BLaER1 (cell line): ENCODE measurements around the gene ATP11B.
A peak's percentile ranks its signal among the peaks of the same experiment; 100 is the strongest.
"Not testable (repeated sequence)": the region's sequence is repeated elsewhere in the genome, so short reads cannot be mapped to it uniquely, and the experiment has no call there.

Source experiments
- H3K27ac ChIP-seq: shearing (Covaris generic); formaldehyde crosslinking; 2 replicates; pipeline ENCODE4 v1.8.1; 2022
- H3K27me3 ChIP-seq: shearing (Covaris generic); formaldehyde crosslinking; 2 replicates; pipeline ENCODE4 v1.8.1; 2022
- H3K36me3 ChIP-seq: shearing (Covaris generic); formaldehyde crosslinking; 2 replicates; pipeline ENCODE4 v1.8.1; 2022
- H3K4me1 ChIP-seq: shearing (Covaris generic); formaldehyde crosslinking; 2 replicates; pipeline ENCODE4 v1.8.1; 2022
- H3K4me2 ChIP-seq: shearing (Covaris generic); formaldehyde crosslinking; 2 replicates; pipeline ENCODE4 v1.8.1; 2022
- H3K4me3 ChIP-seq: shearing (Covaris generic); formaldehyde crosslinking; 2 replicates; pipeline ENCODE4 v1.8.1; 2022
- H3K9ac ChIP-seq: shearing (Covaris generic); formaldehyde crosslinking; 2 replicates; pipeline ENCODE4 v1.8.1; 2022
- H3K9me3 ChIP-seq: shearing (Covaris generic); formaldehyde crosslinking; 2 replicates; pipeline ENCODE4 v1.8.1; 2022
- H4K20me1 ChIP-seq: shearing (Covaris generic); formaldehyde crosslinking; 2 replicates; pipeline ENCODE4 v1.8.1; 2022
- Cebpa-rat ChIP-seq: shearing (Covaris generic); IDR thresholded peaks from 2 replicates; pipeline ENCODE4 v1.8.1; 2022

Gene ATP11B

DNA sequence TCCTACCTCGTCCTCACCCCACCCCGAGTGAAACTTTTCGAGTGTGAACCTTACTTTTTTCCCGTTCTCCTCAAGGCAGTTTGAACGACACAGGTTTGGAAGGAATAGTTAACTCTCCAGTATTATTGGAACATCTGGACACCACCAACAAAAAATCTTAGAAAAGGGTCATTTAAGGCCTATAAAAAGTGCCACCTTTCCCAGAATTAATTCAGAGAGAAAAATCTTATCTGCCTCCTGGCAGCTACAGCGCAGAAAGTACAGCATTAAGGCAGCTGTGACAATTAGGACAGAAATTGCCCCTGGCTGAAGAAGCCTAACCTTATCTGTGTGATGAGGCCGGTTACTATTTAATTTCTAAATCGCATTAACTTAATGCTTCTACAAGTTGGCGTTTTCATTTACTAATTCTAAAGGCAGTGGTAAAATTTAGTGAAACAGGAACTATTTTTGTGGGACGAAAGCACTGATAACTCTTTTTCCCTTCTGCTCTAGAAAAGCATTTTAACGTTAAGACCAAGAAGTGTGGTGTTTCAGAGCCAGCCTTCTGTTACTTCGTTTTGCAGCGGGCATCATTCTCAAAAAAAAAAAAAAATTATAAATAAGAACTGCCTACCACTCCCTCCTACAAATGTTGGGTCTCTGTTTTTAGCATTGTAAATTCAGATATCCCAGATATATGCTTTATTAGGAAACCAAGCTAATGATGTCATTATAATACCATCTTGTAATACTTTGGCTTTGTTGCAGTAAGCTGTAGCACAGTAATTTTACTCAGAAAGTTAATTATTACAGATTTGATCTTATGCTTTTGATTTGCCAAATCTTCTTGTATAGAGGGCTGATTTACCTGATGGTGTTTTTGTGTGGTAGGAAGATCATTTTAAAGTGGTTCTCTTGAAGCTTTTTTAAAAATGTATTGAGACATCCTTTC lies 1.4 kb downstream of the ATP11B start:
- no peak for TF ChIP-seq Cebpa-rat
- peak overlapping the region; percentile 93 for H3K9ac ChIP-seq
- H3K27me3 ChIP-seq: no peaks in the 10 kb centered on the region
- H3K9me3 ChIP-seq: no peaks in the 10 kb centered on the region
- H4K20me1 ChIP-seq: peaks cover 56% of the 10 kb centered on the region
- H3K36me3 ChIP-seq: no peaks in the 10 kb centered on the region
- peak overlapping the region; percentile 88 for H3K4me3 ChIP-seq
- H3K4me1 ChIP-seq: peaks cover 30% of the 10 kb centered on the region
- H3K4me2 ChIP-seq: peak overlapping the region; percentile 88
- peak overlapping the region; percentile 92 for H3K27ac ChIP-seq

- Histone ChIP-seq H3K27ac (no peak overlapping the region), H3K4me1 (peaks cover 24% of the 10 kb centered on the region), H3K4me3 (peak overlapping the region; percentile 88), H3K9me3 (no peaks in the 10 kb centered on the region), H3K36me3 (no peaks in the 10 kb centered on the region), H3K27me3 (no peaks in the 10 kb centered on the region), H3K4me2 (peak overlapping the region; percentile 88), H3K9ac (peak overlapping the region; percentile 93; the same call in 1 of the 2 replicates), H4K20me1 (peaks cover 63% of the 10 kb centered on the region)
- no peak for TF ChIP-seq Cebpa-rat
Measured at GRCh38 chr3:182795389-182795782, 2.1 kb downstream of the ATP11B start.

DNA sequence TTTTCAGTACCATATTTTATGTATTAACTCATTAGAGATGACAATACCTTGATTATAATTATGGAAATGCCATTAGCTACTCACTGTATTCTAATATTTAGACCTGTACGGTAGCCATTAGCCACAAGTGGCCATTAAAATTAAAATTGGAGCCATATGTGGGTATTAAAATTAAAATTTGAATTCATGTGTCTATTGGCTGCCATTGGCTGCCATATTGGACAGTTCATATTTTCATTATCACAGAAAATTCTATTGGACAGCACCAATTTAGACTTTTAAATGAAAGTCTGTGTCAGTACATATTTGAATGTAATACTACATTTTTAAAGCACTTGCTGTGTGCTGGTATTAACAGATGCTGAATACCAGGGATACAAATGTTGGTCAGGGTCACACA lies 3.0 kb downstream of the ATP11B start:
- no peaks in the 10 kb centered on the region for H3K9me3 ChIP-seq
- H4K20me1 ChIP-seq: peaks cover 72% of the 10 kb centered on the region
- no peaks in the 10 kb centered on the region for H3K36me3 ChIP-seq
- H3K27me3 ChIP-seq: no peaks in the 10 kb centered on the region
- no peak overlapping the region for H3K9ac ChIP-seq
- H3K4me1 ChIP-seq: peaks cover 24% of the 10 kb centered on the region
- no peak overlapping the region for H3K27ac ChIP-seq
- H3K4me2 ChIP-seq: no peak overlapping the region
- no peak overlapping the region for H3K4me3 ChIP-seq
- TF ChIP-seq Cebpa-rat: no peak

- no peak overlapping the region for H3K9ac ChIP-seq
- TF ChIP-seq Cebpa-rat: no peak
- H3K4me2 ChIP-seq: no peak overlapping the region
- peaks cover 88% of the 10 kb centered on the region for H4K20me1 ChIP-seq
- no peak overlapping the region for H3K4me3 ChIP-seq
- peaks cover 18% of the 10 kb centered on the region for H3K4me1 ChIP-seq
- no peak overlapping the region for H3K27ac ChIP-seq
- H3K36me3 ChIP-seq: no peaks in the 10 kb centered on the region
- no peaks in the 10 kb centered on the region for H3K9me3 ChIP-seq
- H3K27me3 ChIP-seq: no peaks in the 10 kb centered on the region
Measured at GRCh38 chr3:182797876-182798275, 4.6 kb downstream of the ATP11B start.

DNA sequence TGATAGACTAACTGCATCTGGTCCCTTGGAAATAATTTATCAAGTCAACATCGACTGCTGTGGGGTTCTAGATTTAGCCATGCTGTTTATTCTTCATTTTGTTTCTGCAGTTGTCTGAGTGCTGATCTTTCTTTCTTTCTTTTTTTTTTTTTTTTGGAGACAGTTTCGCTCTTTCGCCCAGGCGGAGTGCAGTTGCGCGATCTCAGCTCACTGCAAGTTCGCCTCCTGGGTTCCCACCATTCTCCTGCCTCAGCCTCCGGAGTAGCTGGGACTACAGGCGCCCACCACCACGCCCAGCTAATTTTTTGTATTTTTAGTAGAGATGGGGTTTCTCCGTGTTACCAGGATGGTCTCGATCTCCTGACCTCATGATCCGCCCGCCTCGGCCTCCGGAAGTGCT lies 5.8 kb downstream of the ATP11B start:
- not testable (repeated sequence) for H3K9ac ChIP-seq, H3K27me3 ChIP-seq, H3K9me3 ChIP-seq, H3K36me3 ChIP-seq, H3K27ac ChIP-seq, H3K4me3 ChIP-seq, H3K4me2 ChIP-seq
- peaks cover 18% of the 10 kb centered on the region for H3K4me1 ChIP-seq
- peaks cover 100% of the 10 kb centered on the region for H4K20me1 ChIP-seq

DNA sequence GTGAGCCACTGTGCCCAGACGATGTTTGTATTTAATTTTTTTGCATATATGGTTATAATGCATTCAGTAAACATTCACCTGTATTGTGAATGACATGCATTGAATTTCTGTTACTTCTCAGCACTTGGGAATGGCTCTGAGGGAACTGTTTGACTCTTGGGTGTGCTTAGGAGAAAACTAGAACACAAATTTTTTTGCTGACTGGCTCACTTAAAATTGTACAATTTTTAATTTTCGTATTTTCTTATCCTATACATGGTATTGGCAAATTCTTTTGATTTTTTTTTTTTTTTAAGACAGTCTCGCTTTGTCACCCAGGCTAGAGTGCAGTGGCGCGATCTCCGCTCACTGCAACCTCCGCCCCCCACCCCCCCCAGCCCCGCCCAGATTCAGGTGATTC lies 7.2 kb downstream of the ATP11B start:
- H4K20me1 ChIP-seq: peaks cover 100% of the 10 kb centered on the region
- no peak overlapping the region for H3K9ac ChIP-seq
- peaks cover 4% of the 10 kb centered on the region; the same call in 1 of the 2 replicates for H3K36me3 ChIP-seq
- H3K27ac ChIP-seq: no peak overlapping the region
- no peak for TF ChIP-seq Cebpa-rat
- H3K4me2 ChIP-seq: no peak overlapping the region
- H3K9me3 ChIP-seq: no peaks in the 10 kb centered on the region
- no peaks in the 10 kb centered on the region for H3K27me3 ChIP-seq
- no peak overlapping the region for H3K4me3 ChIP-seq
- peaks cover 9% of the 10 kb centered on the region for H3K4me1 ChIP-seq

GRCh38 chr3:182802413-182803390 lies 9.4 kb downstream of the ATP11B start:
- TF ChIP-seq Cebpa-rat: no peak
- H3K27me3 ChIP-seq: no peaks in the 10 kb centered on the region

GRCh38 chr3:182803596-182803995 lies 10.3 kb downstream of the ATP11B start:
- Histone ChIP-seq H3K36me3 (peaks cover 4% of the 10 kb centered on the region; the same call in 1 of the 2 replicates), H3K4me1 (no peaks in the 10 kb centered on the region), H3K4me3 (no peak overlapping the region), H3K4me2 (no peak overlapping the region), H4K20me1 (peaks cover 100% of the 10 kb centered on the region), H3K9me3 (no peaks in the 10 kb centered on the region), H3K9ac (no peak overlapping the region), H3K27me3 (no peaks in the 10 kb centered on the region), H3K27ac (no peak overlapping the region)
- no peak for TF ChIP-seq Cebpa-rat

More at GRCh38 chr3:182802413-182803390, 9.4 kb downstream of the ATP11B start:
- no peak overlapping the region for H3K4me3 ChIP-seq
- H4K20me1 ChIP-seq: peaks cover 100% of the 10 kb centered on the region
- no peak overlapping the region for H3K9ac ChIP-seq
- no peak overlapping the region for H3K27ac ChIP-seq
- no peak overlapping the region for H3K4me2 ChIP-seq
- peaks cover 4% of the 10 kb centered on the region; the same call in 1 of the 2 replicates for H3K36me3 ChIP-seq
- no peaks in the 10 kb centered on the region for H3K4me1 ChIP-seq
- no peaks in the 10 kb centered on the region for H3K9me3 ChIP-seq

GRCh38 chr3:182807061-182807460 lies 13.8 kb downstream of the ATP11B start:
- H3K4me3 ChIP-seq: no peak overlapping the region
- H3K27ac ChIP-seq: no peak overlapping the region
- no peaks in the 10 kb centered on the region for H3K9me3 ChIP-seq
- no peaks in the 10 kb centered on the region for H3K4me1 ChIP-seq
- peaks cover 100% of the 10 kb centered on the region for H4K20me1 ChIP-seq
- no peaks in the 10 kb centered on the region for H3K27me3 ChIP-seq
- H3K9ac ChIP-seq: no peak overlapping the region
- TF ChIP-seq Cebpa-rat: no peak
- H3K36me3 ChIP-seq: peaks cover 4% of the 10 kb centered on the region; the same call in 1 of the 2 replicates
- H3K4me2 ChIP-seq: no peak overlapping the region
